HTR-8/SVneo (cell line): ENCODE data around the gene PTPN7.
A peak's percentile ranks its signal among the peaks of the same experiment; 100 is the strongest.
"Not testable (repeated sequence)": the region's sequence is repeated elsewhere in the genome, so short reads cannot be mapped to it uniquely, and the experiment has no call there.

Experiments
- DNase-seq: peaks from one replicate; pipeline ENCODE4 v3.0.0; 2011; ENCODE audit warnings: low spot score, mixed read lengths; ENCODE audit not compliant: insufficient read length
- FAIRE-seq: peaks from 2 replicates; lab custom pipeline; 2011; peaks lifted over from hg19 to GRCh38; lab: Jason Lieb, UNC

PTPN7 gene

GRCh38 chr1:202112859-202113689, 47.3 kb downstream of the PTPN7 start:
- FAIRE-seq (no peak), DNase-seq (peak; percentile 67)

DNA sequence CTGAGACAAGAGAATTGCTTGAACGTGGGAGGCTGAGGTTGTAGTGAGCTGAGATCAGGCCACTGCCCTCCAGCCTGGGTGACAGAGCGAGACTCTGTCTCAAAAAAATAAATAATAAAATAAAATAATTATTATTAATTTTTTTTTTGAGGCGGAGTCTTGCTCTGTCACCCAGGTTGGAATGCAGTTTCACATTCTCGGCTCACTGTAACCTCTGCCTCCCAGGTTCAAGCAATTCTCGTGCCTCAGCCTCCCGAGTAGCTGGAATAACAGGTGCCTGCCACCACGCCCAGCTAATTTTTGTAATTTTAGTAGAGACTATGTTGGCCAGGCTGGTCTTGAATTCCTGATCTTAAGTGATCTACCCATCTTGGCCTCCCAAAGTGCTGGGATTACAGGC, 48.8 kb downstream of the PTPN7 start:
- not testable (repeated sequence) for FAIRE-seq, DNase-seq

DNA sequence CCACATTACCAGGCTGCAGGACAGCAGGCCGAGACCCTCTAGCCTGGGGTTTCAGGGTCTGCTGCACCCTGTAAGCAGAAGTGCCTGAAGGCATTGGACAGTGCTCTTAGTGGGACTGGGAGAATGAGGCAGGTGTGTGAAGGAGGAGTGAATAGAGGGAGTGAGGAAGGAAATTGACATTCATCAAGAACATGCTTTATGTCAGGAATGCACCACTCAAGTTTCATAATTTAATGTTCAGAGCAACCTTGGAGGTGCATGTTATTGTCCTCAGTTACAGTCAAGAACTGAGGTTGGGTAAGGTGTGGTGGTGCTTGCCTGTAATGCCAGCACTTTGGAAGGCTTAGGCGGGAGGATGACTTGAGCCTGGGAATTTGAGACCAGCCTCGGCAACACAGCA, 49.4 kb downstream of the PTPN7 start:
- no peak for DNase-seq
- FAIRE-seq = no peak

DNA sequence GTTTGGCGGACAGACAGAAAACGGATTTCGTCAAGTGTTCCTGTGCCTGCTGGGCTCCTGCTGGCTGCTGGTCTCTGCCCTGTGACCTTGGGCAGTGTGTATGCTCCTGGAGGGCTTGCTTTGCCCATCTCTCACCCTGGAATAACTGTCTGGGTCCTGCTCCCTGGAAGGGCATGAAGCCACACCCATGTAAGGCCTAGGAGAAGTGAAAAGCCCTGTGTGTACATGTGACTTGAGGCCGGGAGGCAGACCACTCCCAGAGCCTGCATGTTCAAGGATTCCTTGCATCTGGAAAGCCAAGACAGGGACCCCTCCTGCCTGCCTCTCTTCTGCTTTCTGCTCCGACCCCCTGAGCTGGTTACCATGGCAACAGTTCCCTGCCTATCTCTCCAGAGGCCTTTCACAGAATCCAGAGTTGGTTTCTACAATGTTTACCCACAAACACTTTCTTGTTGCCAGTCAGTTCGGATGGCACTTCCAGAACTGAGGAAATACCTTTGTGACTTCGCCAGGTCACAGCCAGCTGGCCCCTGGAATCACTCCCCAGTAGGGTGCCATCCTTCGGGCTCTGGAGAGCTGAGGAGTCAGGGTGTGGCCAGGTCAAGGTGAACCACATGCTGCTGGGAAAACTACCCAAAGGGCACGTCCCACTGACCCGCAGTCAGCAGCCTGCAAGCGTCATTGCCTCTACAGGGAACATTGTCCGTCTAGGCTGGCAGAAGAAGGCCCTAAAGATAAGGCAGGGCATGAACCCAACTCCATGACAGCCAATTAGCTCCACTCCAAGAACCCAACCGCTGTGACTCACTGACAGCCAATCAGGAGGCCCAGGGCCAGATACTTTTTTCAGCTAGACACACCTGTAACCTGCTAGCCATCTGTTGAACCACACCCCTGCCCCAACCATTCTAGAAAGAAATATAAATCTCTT, 52.3 kb downstream of the PTPN7 start:
- FAIRE-seq (no peak), DNase-seq (no peak)

DNA sequence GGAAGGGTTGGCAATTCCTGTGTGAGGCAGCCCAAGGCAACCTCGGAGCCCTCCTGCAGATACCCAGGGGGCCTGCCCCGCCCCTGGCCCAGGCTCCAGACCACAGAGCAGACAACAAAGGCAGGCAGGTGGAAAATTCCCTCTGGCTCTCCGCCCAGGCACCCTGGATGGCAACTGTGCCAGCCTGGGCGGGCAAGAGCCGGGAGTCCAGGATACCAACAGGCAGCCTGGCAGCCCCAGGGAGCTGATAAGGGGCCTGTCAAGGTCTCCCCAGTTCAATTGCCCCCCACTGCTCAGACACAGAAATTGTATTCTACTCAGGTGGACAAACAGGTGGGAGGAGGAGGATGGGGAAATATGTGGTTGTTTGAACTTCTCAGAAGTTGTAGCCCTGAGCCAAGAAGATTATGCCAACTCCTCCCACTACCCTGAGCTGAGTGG, 53.1 kb downstream of the PTPN7 start:
- FAIRE-seq (no peak), DNase-seq (no peak)

GRCh38 chr1:202106340-202107254, 53.8 kb downstream of the PTPN7 start:
- DNase-seq (no peak), FAIRE-seq (no peak)

GRCh38 chr1:202105571-202106339, 54.6 kb downstream of the PTPN7 start:
- DNase-seq = peak; percentile 87
- no peak for FAIRE-seq

DNA sequence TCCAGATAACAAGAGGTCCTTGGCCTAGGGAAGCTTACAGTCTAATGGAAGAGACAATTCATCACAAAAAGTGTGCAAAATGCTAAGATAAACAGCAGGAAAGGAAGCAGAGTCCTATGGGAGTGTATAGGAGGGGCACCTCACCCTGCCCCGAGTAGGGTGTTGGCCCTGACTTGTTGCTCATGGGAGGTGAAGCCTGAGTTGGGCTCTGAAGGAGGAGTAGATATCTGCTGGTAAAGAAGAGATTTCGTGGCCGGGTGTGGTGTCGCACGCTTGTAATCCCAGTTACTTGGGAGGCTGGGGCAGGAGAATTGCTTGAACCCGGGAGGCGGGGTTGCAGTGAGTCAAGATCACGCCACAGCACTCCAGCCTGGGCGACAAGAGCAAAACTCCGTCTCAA, 56.3 kb downstream of the PTPN7 start:
- FAIRE-seq (no peak), DNase-seq (no peak)

DNA sequence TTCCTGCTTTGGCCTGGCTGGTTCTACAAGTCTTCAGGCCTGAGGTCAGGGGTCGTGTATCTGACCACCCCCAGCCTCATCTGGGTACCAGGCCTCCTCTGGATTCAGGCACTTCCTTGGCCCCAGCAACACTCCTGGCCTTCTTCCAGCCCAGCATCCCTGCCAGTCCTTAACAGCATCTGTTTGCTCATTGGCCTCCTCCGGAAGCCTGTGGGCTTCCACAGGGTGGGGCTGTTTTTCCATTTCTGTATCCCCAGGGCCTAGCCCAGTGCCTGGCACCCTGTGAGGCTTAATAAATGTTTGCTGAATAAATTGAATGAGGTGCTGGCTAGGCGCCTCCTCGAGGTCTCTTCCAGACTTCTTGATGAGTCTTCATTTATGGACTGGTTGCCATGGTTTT, 59.2 kb downstream of the PTPN7 start:
- no peak for DNase-seq
- no peak for FAIRE-seq
